ENCODE data around the gene CCND1. TPM values are rescaled to one million over a fixed set of nuclear protein-coding genes. Genes with fewer than 3 reads are reported as not detected.
A peak's percentile ranks its signal among the peaks of the same experiment; 100 is the strongest.

CCND1 gene
- total RNA-seq, 1 experiment from 2014 or later = 372 TPM

GRCh38 chr11:69662806-69663205 is 21.9 kb downstream of the CCND1 start:
- Histone ChIP-seq H3K9ac (ENCODE audit: extremely low read depth, insufficient read length, low read length) (no peak overlapping the region), H3K23me2 (ENCODE audit: insufficient read length, low read depth, low read length, poor library complexity, severe bottlenecking) (no peaks in the 10 kb centered on the region), H3K27ac (ENCODE audit: insufficient read length, low read depth, low read length) (no peak overlapping the region), H2BK5ac (ENCODE audit: insufficient read length, low read length) (no peak overlapping the region), H3K23ac (ENCODE audit: insufficient read length, low read depth, low read length) (no peak overlapping the region), H3T11ph (ENCODE audit: low read length) (no peak overlapping the region), H3K4me1 (ENCODE audit: insufficient read depth, low read length) (no peaks in the 10 kb centered on the region), H3K18ac (ENCODE audit: insufficient read length, low read depth, low read length) (no peak overlapping the region), H3K27me3 (ENCODE audit: insufficient read depth, low read length) (no peaks in the 10 kb centered on the region), H2BK12ac (ENCODE audit: insufficient read length, low read depth, low read length) (no peak overlapping the region), H4K91ac (ENCODE audit: insufficient read length, low read depth, low read length) (no peak overlapping the region), H3K4ac (ENCODE audit: low read depth, low read length) (no peak overlapping the region), H3K56ac (ENCODE audit: insufficient read length, low read depth, low read length) (no peak overlapping the region), H3K79me1 (ENCODE audit: insufficient read depth, low read depth, low read length, poor library complexity, severe bottlenecking) (no peaks in the 10 kb centered on the region), H3K4me2 (ENCODE audit: insufficient read depth, insufficient read length, low read length) (no peak overlapping the region), H3K79me2 (ENCODE audit: insufficient read depth, low read length) (no peaks in the 10 kb centered on the region), H4K20me1 (ENCODE audit: control insufficient read depth, insufficient read depth, insufficient read length) (no peaks in the 10 kb centered on the region), H3K14ac (ENCODE audit: insufficient read depth, low read length) (no peak overlapping the region; the same call in 1 of the 2 replicates), H4K5ac (ENCODE audit: insufficient read length, low read depth, low read length) (no peak overlapping the region), H3K9me3 (ENCODE audit: control insufficient read depth, low read depth, low read length) (no peaks in the 10 kb centered on the region), H2BK15ac (ENCODE audit: low read depth, low read length) (no peak overlapping the region), H2AFZ (ENCODE audit: low read length) (no peak overlapping the region), H2BK20ac (ENCODE audit: low read depth, low read length, poor library complexity, severe bottlenecking) (no peak overlapping the region), H4K8ac (replicated peaks; ENCODE audit: insufficient read length, low read depth, low read length) (no peak overlapping the region), H2BK120ac (ENCODE audit: low read depth, low read length, poor library complexity, severe bottlenecking) (no peak overlapping the region), H2AK5ac (ENCODE audit: insufficient read length, low read length) (no peak overlapping the region)
- no peaks in the 10 kb centered on the region for H3K27me3 Mint-ChIP-seq (ENCODE audit: low read depth)
- WGBS (ENCODE audit: extremely low coverage, insufficient read length, low lambda C conversion rate) = no CpG with 5 or more reads among the region's 13 CpGs
- H3K27ac Mint-ChIP-seq = peak overlapping the region in 1 of 3 experiments; percentile 62; a peak in 1 of 7 replicates
- no peaks in the 10 kb centered on the region for H3K9me3 Mint-ChIP-seq
- TF ChIP-seq, protein P1, sequence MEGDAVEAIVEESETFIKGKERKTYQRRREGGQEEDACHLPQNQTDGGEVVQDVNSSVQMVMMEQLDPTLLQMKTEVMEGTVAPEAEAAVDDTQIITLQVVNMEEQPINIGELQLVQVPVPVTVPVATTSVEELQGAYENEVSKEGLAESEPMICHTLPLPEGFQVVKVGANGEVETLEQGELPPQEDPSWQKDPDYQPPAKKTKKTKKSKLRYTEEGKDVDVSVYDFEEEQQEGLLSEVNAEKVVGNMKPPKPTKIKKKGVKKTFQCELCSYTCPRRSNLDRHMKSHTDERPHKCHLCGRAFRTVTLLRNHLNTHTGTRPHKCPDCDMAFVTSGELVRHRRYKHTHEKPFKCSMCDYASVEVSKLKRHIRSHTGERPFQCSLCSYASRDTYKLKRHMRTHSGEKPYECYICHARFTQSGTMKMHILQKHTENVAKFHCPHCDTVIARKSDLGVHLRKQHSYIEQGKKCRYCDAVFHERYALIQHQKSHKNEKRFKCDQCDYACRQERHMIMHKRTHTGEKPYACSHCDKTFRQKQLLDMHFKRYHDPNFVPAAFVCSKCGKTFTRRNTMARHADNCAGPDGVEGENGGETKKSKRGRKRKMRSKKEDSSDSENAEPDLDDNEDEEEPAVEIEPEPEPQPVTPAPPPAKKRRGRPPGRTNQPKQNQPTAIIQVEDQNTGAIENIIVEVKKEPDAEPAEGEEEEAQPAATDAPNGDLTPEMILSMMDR (conservative IDR thresholded peaks at IDR 0.05) = no peak
- H3K36me3 Mint-ChIP-seq (ENCODE audit: insufficient read depth in 1 of 3, low read depth in 3 of 3) = peaks cover 15 to 28% (median 25%) of the 10 kb centered on the region in 3 experiments; a peak in 6 of 7 replicates
- H3K4me3 Mint-ChIP-seq = no peak overlapping the region
- peaks cover 26 to 32% of the 10 kb centered on the region in 2 experiments for H3K4me1 Mint-ChIP-seq
- DNase-seq = no peak
